GM12873 (cell line): Measurements from ENCODE around the gene IL21R.

Source experiments
- TF ChIP-seq, protein P1 (sequence below): IDR thresholded peaks from 2 replicates; pipeline ENCODE4 v1.5.1; 2012; ENCODE audit warnings: low read depth, mild to moderate bottlenecking, moderate library complexity, low read length, control low read depth; ENCODE audit not compliant: insufficient read depth; ENCODE audit errors: missing control alignments

Gene IL21R

DNA sequence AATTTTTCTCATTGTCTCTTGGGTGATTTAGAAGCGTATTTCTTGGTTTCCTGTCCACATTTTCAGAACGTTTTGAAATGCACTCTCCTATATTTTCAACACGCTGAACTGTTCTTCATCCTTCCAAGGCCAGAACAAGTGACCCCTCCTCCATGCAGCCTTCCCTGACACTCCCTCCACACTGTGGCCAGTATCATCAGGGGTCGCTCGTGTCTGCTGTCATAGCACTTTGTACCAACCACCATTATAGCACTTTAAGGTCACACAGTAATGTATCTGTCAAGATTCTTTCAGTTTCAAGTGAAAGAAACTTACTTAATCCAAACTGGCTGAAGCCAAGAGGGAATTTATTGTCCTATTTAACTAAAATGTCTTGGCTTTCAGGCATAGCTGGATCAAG is 17.5 kb upstream of the IL21R start:
- TF ChIP-seq, protein P1, sequence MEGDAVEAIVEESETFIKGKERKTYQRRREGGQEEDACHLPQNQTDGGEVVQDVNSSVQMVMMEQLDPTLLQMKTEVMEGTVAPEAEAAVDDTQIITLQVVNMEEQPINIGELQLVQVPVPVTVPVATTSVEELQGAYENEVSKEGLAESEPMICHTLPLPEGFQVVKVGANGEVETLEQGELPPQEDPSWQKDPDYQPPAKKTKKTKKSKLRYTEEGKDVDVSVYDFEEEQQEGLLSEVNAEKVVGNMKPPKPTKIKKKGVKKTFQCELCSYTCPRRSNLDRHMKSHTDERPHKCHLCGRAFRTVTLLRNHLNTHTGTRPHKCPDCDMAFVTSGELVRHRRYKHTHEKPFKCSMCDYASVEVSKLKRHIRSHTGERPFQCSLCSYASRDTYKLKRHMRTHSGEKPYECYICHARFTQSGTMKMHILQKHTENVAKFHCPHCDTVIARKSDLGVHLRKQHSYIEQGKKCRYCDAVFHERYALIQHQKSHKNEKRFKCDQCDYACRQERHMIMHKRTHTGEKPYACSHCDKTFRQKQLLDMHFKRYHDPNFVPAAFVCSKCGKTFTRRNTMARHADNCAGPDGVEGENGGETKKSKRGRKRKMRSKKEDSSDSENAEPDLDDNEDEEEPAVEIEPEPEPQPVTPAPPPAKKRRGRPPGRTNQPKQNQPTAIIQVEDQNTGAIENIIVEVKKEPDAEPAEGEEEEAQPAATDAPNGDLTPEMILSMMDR, result no peak

DNA sequence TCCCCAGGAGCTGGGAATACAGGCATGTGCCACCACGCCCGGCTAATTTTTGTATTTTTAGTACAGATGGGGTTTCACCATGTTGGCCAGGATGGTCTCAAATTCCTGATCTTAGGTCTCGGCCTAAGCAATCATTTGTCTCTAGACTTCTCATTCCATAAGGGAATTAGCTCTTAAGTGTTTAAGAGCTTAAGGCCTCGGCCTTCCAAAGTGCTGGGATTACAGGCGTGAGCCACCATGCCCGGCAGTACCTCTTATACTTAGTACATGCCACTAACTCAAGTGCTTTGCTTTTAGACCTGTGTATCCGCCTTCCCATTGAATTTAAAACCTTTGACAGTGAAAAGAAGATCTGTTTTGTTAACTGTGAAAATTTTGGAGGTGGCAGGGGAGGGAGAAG is 16.6 kb upstream of the IL21R start:
- TF ChIP-seq, protein P1, result no peak

DNA sequence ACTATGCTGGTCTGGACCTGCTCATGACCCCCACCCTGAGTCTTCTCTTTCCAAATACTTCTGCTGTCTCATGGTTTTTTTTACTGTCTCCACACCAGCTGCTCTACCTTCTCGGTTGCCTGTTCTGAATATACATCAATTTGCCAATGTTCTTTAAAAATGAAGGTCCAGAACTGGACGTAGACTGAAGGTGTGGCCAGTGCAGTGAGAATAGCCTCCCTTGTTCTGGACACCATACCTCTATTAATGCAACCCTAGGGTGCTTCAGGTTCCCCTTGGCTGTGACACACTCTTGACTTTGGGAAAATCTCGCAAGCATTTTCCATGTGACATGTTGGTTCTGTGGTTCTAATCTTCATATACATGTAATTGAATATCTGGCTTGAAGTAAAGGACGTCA is 15.3 kb upstream of the IL21R start:
- TF ChIP-seq, protein P1, result no peak

DNA sequence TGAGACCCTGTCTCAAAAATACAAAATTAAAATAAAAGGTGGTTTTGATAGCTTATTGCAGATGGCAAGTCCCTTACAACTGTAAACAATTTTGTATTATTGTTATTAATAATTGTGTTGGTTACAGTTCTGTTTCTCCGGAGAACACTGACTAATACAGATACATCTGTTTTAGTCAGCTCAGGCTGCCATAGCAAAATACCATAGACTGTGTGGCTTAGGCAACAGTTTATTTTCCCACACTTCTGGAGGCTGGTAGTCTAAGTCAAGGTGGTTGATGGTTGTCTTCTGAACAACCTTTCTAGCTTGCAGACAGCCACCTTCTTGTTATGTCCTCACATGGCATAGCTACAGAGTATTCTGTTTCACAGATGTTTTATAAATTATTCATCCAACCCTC is 14.2 kb upstream of the IL21R start:
- TF ChIP-seq, protein P1, result no peak

DNA sequence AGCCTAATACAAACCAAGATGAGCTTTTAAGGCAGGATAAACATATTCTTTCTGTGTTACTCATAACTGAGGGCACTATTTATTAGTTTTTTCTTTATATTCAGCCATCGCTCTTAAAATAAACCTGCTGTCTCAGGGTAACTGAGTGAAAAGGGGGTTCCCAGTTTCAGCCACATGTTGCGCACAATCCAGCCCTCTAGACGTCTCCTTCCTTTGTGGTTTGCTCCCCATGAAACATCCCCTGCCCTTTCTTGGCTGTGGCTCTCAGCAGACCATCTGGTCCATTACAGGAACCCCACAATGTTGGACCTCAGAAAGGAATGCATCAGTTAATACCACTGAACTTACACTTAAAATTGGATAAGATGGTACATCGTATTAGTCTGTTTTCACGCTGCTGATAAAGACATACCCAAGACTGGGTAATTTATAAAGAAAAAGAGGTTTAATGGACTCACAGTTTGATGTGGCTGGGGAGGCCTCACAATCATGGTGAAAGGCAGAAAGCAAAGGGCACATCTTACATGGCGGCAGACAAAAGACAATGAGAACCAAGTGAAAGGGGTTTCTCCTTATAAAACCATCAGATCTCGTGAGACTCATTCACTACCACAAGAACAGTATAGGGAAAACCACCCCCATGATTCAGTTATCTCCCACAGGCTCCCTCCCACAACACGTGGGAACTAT is 12.6 kb upstream of the IL21R start:
- TF ChIP-seq, protein P1, result no peak

DNA sequence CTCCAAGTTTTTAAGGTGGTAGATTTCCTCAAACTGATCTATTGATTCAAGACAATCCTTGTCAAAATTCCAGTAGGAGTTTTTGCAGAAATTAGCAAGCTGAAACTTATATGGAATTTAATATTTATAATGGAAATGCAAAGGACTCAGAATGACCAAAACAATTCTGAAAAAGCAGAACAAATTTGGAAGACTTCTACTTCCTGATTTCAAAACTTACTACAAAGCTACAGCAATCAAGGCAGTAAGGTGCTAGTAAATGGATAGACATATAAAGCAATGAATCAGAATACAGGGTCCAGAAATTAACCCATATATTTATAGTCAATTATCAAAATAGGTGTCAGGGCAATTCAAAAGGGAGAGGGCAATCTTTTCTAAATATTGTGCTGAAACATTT is 11.8 kb upstream of the IL21R start:
- TF ChIP-seq, protein P1, result no peak

DNA sequence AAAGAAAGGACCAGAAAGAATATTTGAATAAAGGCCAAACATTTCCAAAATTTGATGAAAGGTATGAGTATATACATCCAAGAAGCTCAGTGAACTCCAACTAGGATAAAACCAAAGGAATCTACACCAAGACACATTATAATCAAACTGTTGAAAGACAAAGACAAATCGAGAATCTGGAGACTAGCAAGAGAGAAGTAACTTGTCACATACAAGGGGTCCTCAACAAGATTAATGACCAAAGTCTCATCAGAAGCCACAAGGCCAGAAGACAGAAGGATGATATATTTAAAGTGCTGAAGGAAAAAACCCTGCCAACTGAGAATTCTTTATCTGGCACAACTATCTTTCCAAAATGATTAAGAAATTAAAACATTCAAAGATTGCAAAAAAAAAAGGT is 9.3 kb upstream of the IL21R start:
- TF ChIP-seq, protein P1, result no peak

DNA sequence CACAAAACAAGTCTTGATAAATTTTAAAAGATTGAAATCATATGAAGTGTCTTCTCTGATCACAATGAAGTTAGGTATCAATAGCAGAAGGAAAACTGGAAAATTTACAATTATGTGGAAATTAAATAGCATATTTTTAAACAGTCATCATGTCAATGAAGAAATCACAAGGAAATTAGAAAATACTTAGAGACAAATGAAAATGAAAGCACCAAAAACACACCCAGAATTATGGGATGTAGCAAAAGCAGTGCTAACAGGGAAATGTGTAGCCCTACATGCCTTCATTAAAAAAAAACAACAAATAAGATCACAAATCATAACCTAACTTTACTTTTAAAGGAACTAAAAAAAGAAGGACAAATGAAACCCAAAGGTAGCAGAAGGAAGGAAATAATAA is 7.5 kb upstream of the IL21R start:
- TF ChIP-seq, protein P1, result no peak
